Endothelial cell of umbilical vein (primary cell): ENCODE measurements around the gene KATNB1.

Experiments used
- EZH2 ChIP-seq: IDR thresholded peaks from 2 replicates; pipeline ENCODE4 v1.6.1; 2012; ENCODE audit warnings: borderline replicate concordance, low read depth, mild to moderate bottlenecking, moderate library complexity, low read length, inconsistent platforms; ENCODE audit not compliant: severe bottlenecking
- POLR2AphosphoS5 ChIP-seq: IDR thresholded peaks from 2 replicates; pipeline ENCODE4 v1.6.1; 2012; ENCODE audit warnings: low read depth, mild to moderate bottlenecking, control low read depth, low read length, moderate library complexity; ENCODE audit not compliant: insufficient read depth
- TF ChIP-seq, protein P1 (sequence below), 2 donors: IDR thresholded peaks; 1 replicate in 1 of 2; 2 replicates in 1 of 2; pipeline ENCODE4 v1.5.1; 2011; ENCODE audit warnings: low read length in 2 of 2, mild to moderate bottlenecking in 2 of 2, moderate library complexity in 2 of 2, control low read depth in 1 of 2, inconsistent platforms in 1 of 2, low read depth in 1 of 2; ENCODE audit not compliant: insufficient read depth in 1 of 2; ENCODE audit errors: extremely low read depth in 1 of 2

DNA sequence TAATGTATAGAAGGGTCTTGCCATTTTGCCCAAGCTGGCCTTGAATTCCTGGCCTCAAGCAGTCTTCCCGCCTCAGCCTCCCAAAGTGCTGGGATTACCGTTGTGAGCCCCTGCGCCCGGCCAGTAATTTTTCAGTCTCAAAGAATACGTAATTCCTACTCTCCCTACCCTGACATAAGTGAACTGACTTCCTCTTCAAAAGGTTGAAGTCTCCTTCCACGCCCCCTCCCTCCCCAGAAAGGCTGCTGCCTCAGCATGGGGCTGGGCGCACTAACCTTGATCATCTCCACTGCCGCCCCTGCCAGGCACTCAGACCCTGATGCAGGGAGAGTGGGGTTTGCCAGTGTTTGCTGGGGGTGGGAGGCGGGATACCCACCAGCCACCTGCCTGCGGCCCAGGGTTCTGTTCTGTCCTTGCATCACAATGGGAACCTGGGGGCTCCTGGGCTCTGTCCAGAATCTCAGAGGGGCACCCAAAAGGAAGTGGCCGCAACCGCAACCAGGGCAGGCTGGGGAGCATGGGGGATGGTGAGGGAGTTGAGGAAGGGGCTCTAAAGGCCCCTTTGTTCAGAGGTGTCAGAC lies 39.2 kb downstream of the KATNB1 start:
- TF ChIP-seq, protein P1, sequence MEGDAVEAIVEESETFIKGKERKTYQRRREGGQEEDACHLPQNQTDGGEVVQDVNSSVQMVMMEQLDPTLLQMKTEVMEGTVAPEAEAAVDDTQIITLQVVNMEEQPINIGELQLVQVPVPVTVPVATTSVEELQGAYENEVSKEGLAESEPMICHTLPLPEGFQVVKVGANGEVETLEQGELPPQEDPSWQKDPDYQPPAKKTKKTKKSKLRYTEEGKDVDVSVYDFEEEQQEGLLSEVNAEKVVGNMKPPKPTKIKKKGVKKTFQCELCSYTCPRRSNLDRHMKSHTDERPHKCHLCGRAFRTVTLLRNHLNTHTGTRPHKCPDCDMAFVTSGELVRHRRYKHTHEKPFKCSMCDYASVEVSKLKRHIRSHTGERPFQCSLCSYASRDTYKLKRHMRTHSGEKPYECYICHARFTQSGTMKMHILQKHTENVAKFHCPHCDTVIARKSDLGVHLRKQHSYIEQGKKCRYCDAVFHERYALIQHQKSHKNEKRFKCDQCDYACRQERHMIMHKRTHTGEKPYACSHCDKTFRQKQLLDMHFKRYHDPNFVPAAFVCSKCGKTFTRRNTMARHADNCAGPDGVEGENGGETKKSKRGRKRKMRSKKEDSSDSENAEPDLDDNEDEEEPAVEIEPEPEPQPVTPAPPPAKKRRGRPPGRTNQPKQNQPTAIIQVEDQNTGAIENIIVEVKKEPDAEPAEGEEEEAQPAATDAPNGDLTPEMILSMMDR (IDR thresholded peaks at IDR 0.05; ENCODE audit: extremely low read depth in 1 of 2, insufficient read depth in 1 of 2, low read depth in 1 of 2, low read length in 2 of 2), result no peak
- TF ChIP-seq POLR2AphosphoS5 (no peak), EZH2 (no peak)
